A673 (cell line): ENCODE results near the gene MAN2A2. TPM values are rescaled to one million over a fixed set of nuclear protein-coding genes. Genes with fewer than 3 reads are reported as not detected.

Experiments
- BruUV-seq: library from RNA; stranded (reverse); fragments of 400-500 nt; replicated peaks from 2 replicates; lab custom pipeline; 2021; lab: Mats Ljungman, UMichigan
- CTCF ChIA-PET: fragments of 300-600 bp; sonication (Branson Sonifier 250); formaldehyde crosslinking; loops from one replicate; lab custom pipeline; 2022; ENCODE audit warnings: antibody characterized with exemption; lab: Charles Lee
- POLR2A ChIA-PET: fragments of 300-600 bp; sonication (Branson Sonifier 250); formaldehyde crosslinking; loops from one replicate; lab custom pipeline; 2022; ENCODE audit warnings: antibody characterized with exemption; ENCODE audit not compliant: low non-redundant PET; lab: Charles Lee
- DNase-seq: peaks from one replicate; pipeline ENCODE4 v3.0.0-alpha.2; 2015; ENCODE audit warnings: low spot score
- H3K27ac ChIP-seq: fragments of 200-600 bp; sonication (generic); 2 replicates; pipeline ENCODE4 v1.5.1; 2016; ENCODE audit warnings: mixed run types, low read depth, mild to moderate bottlenecking, mixed read lengths, antibody characterized with exemption, low read length; ENCODE audit not compliant: poor library complexity, severe bottlenecking
- H3K27me3 ChIP-seq: fragments of 200-600 bp; sonication (generic); replicated peaks from 2 replicates; pipeline ENCODE4 v1.6.1; 2017; ENCODE audit warnings: mixed run types, low read depth, mild to moderate bottlenecking, mixed read lengths, antibody characterized with exemption, low read length; ENCODE audit not compliant: insufficient read depth, poor library complexity
- H3K36me3 ChIP-seq: fragments of 200-600 bp; sonication (generic); 2 replicates; pipeline ENCODE4 v1.6.1; 2016; ENCODE audit warnings: mixed run types, mild to moderate bottlenecking, mixed read lengths, antibody characterized with exemption, low read length; ENCODE audit not compliant: insufficient read depth, poor library complexity, severe bottlenecking
- H3K4me1 ChIP-seq: fragments of 200-600 bp; sonication (generic); 2 replicates; pipeline ENCODE4 v1.6.1; 2017; ENCODE audit warnings: mixed run types, mild to moderate bottlenecking, mixed read lengths, antibody characterized with exemption, low read length; ENCODE audit not compliant: insufficient read depth, poor library complexity, severe bottlenecking
- H3K4me3 ChIP-seq: fragments of 200-600 bp; sonication (generic); 2 replicates; pipeline ENCODE4 v1.5.1; 2016; ENCODE audit warnings: low read depth, mixed run types, mild to moderate bottlenecking, mixed read lengths, low read length; ENCODE audit not compliant: poor library complexity, severe bottlenecking
- H3K9me3 ChIP-seq: fragments of 200-600 bp; sonication (generic); 2 replicates; pipeline ENCODE4 v1.6.1; 2016; ENCODE audit warnings: mixed run types, low read depth, mild to moderate bottlenecking, mixed read lengths, antibody characterized with exemption, low read length; ENCODE audit not compliant: poor library complexity, severe bottlenecking
- EZH2 ChIP-seq: fragments of 200-600 bp; sonication (generic); IDR thresholded peaks from 2 replicates; pipeline ENCODE4 v1.6.1; 2017; ENCODE audit warnings: borderline replicate concordance, low read depth, mild to moderate bottlenecking, mixed read lengths, antibody characterized with exemption, low read length; ENCODE audit not compliant: poor library complexity, severe bottlenecking
- intact Hi-C: fragments of 100-400 bp; cut with micrococcal nuclease; formaldehyde crosslinking; loops from one replicate; pipeline ENCODE4 v1.10.0; 2022; ENCODE audit not compliant: unreplicated experiment
- total RNA-seq: library from RNA; stranded (reverse); gene quantifications from 2 replicates; pipeline ENCODE4 v1.2.3, GENCODE V29; 2021
- TF ChIP-seq, protein P1 (sequence below): fragments of 300-800, 200-600 bp; sonication (generic); conservative IDR thresholded peaks from 2 replicates; pipeline ENCODE4 v1.5.1; 2017; ENCODE audit warnings: low read depth, mild to moderate bottlenecking, antibody characterized with exemption, low read length, moderate library complexity, mixed read lengths

Gene MAN2A2
- total RNA-seq, 1 experiment from 2014 or later = 75.7 TPM

GRCh38 chr15:90960298-90961091 is 57.4 kb downstream of the MAN2A2 start:
- peaks cover 61% of the 10 kb centered on the region for H3K36me3 ChIP-seq
- no peaks in the 10 kb centered on the region for H3K27me3 ChIP-seq
- intact Hi-C loops = no loop called here
- DNase-seq = no peak
- ChIA-PET CTCF (interaction anchor here (0.7 kb wide), 1 partner anchor 308 kb away, joined by 4 read pairs; no protein-coding TSS in a partner anchor), POLR2A (no interaction called here)
- no peak overlapping the region for H3K4me3 ChIP-seq
- BruUV-seq = no TSS peak
- peaks cover 10% of the 10 kb centered on the region for H3K4me1 ChIP-seq
- peak overlapping the region; percentile 20 for H3K27ac ChIP-seq
- TF ChIP-seq EZH2 = no peak
- TF ChIP-seq, protein P1, sequence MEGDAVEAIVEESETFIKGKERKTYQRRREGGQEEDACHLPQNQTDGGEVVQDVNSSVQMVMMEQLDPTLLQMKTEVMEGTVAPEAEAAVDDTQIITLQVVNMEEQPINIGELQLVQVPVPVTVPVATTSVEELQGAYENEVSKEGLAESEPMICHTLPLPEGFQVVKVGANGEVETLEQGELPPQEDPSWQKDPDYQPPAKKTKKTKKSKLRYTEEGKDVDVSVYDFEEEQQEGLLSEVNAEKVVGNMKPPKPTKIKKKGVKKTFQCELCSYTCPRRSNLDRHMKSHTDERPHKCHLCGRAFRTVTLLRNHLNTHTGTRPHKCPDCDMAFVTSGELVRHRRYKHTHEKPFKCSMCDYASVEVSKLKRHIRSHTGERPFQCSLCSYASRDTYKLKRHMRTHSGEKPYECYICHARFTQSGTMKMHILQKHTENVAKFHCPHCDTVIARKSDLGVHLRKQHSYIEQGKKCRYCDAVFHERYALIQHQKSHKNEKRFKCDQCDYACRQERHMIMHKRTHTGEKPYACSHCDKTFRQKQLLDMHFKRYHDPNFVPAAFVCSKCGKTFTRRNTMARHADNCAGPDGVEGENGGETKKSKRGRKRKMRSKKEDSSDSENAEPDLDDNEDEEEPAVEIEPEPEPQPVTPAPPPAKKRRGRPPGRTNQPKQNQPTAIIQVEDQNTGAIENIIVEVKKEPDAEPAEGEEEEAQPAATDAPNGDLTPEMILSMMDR = no peak
- no peaks in the 10 kb centered on the region for H3K9me3 ChIP-seq

DNA sequence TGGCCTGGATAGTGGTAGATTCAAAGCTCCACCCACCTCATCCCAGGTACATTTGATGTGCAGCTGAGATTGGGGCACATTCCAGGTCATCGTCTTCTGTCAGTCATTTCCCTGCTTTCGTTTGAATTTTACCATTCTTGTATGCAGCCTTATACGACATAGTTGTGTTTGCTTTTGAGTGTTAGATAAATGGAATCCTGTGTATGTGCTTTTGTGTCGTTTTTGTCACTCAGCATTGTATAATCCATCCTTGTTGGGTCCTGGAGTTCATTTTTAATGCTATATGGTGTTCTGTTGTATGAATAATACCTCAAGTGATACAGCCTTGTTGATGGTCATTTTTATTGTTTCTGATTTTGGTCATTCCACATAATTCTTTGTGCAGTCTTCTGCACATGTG is 58.9 kb downstream of the MAN2A2 start:
- intact Hi-C loops = no loop called here
- peaks cover 4% of the 10 kb centered on the region for H3K4me1 ChIP-seq
- no peaks in the 10 kb centered on the region for H3K27me3 ChIP-seq
- BruUV-seq = no TSS peak
- H3K9me3 ChIP-seq = no peaks in the 10 kb centered on the region
- CTCF ChIA-PET = no interaction called here
- H3K27ac ChIP-seq = no peak overlapping the region
- POLR2A ChIA-PET = no interaction called here
- no peak overlapping the region for H3K4me3 ChIP-seq
- TF ChIP-seq, protein P1 = no peak
- TF ChIP-seq EZH2 = no peak
- DNase-seq = no peak
- peaks cover 76% of the 10 kb centered on the region for H3K36me3 ChIP-seq

- H3K9me3 ChIP-seq = no peaks in the 10 kb centered on the region
- H3K4me1 ChIP-seq = no peaks in the 10 kb centered on the region
- POLR2A ChIA-PET = interaction anchor here (0.7 to 1.0 kb wide), 2 partner anchors 9 to 441 kb away, joined by 3 read pairs; no protein-coding TSS in a partner anchor
- H3K27me3 ChIP-seq = no peaks in the 10 kb centered on the region
- CTCF ChIA-PET = interaction anchor here (1.0 kb wide), 1 partner anchor 10 kb away, joined by 13 read pairs; no protein-coding TSS in a partner anchor
- peaks cover 99% of the 10 kb centered on the region for H3K36me3 ChIP-seq
- intact Hi-C loops = no loop called here
- TF ChIP-seq, protein P1 = no peak
- TF ChIP-seq EZH2 = no peak
- no peak overlapping the region for H3K4me3 ChIP-seq
- BruUV-seq = TSS peak; percentile 73
- no peak overlapping the region for H3K27ac ChIP-seq
- no peak for DNase-seq
These were observed 63.2 kb downstream of the MAN2A2 start for GRCh38 chr15:90966262-90966661.
